K562 (cell line): ENCODE results near the gene B9D2. TPM values are rescaled to one million over a fixed set of nuclear protein-coding genes. Genes with fewer than 3 reads are reported as not detected.

Experiments
- ATAC-seq: fragments of 200-7000 bp; cut with Tn5 transposase; 3 replicates; pipeline ENCODE4 v1.9.1; 2020; ENCODE audit warnings: moderate library complexity
- BruUV-seq: library from RNA; stranded (reverse); fragments of 400-500 nt; replicated peaks from 2 replicates; lab custom pipeline; 2021; lab: Mats Ljungman, UMichigan
- CTCF ChIA-PET: fragments of 300-600 bp; formaldehyde crosslinking; extraction: SDS; loops from one replicate; lab custom pipeline; 2021; ENCODE audit warnings: low intra/inter-chr PET ratio; lab: Yijun Ruan, JAX
- POLR2A ChIA-PET: fragments of 300-600, 350-650 bp; sonication (Branson Sonifier 250); formaldehyde crosslinking; extraction: SDS; loops from one replicate; lab custom pipeline; 2021; ENCODE audit warnings: antibody characterized with exemption, inconsistent platforms; lab: Yijun Ruan, JAX
- DNase-seq, 4 experiments: peaks; one replicate each; pipeline versions ENCODE4 v3.0.0 to v3.0.0-alpha.2; 2011 to 2018; ENCODE audit warnings: low spot score in 3 of 4, mixed read lengths in 3 of 4; ENCODE audit errors: extremely low read depth in 1 of 4
- FAIRE-seq: peaks from 2 replicates; lab custom pipeline; 2011; peaks lifted over from hg19 to GRCh38; lab: Jason Lieb, UNC
- H2AFZ ChIP-seq: 2 replicates; pipeline ENCODE4 v1.6.0; 2011; ENCODE audit warnings: low read depth, low read length, control low read depth, inconsistent platforms
- H3K27ac ChIP-seq: fragments of 200-600 bp; 3 replicates; pipeline ENCODE4 v1.8.0; 2011; ENCODE audit warnings: low read depth, mild to moderate bottlenecking, control low read depth, inconsistent platforms, low read length, moderate library complexity, mixed read lengths; ENCODE audit errors: extremely low read depth
- H3K27me3 ChIP-seq, 2 experiments: fragments of 300-600 bp in 1 of 2; 2 replicates in 1 of 2; 3 replicates in 1 of 2; pipeline versions ENCODE4 v1.6.0 to v1.8.0; 2011; ENCODE audit warnings: inconsistent platforms in 2 of 2, low read length in 2 of 2, mild to moderate bottlenecking in 1 of 2, mixed read lengths in 1 of 2, moderate library complexity in 1 of 2; ENCODE audit not compliant: control insufficient read depth in 2 of 2, insufficient read depth in 2 of 2
- H3K36me3 ChIP-seq: fragments of 300-600 bp; 3 replicates; pipeline ENCODE4 v1.8.0; 2011; ENCODE audit warnings: mild to moderate bottlenecking, low read length, inconsistent platforms; ENCODE audit not compliant: control insufficient read depth, insufficient read depth
- H3K4me1 ChIP-seq, 2 experiments: fragments of 200-600 bp in 1 of 2; replicated peaks in 1 of 2; 2 replicates in 1 of 2; 3 replicates in 1 of 2; pipeline versions ENCODE4 v1.5.1 to v1.8.0; 2011; ENCODE audit warnings: inconsistent platforms in 2 of 2, low read length in 2 of 2, mild to moderate bottlenecking in 1 of 2, mixed read lengths in 1 of 2, moderate library complexity in 1 of 2; ENCODE audit not compliant: control insufficient read depth in 2 of 2, insufficient read depth in 2 of 2
- H3K4me2 ChIP-seq: 2 replicates; pipeline ENCODE4 v1.6.1; 2011; ENCODE audit warnings: low read length, control low read depth, inconsistent platforms, mixed read lengths; ENCODE audit not compliant: insufficient read depth
- H3K4me3 ChIP-seq: fragments of 200-600 bp; sonication (generic), shearing (Covaris generic); 2 replicates; pipeline ENCODE4 v1.5.1; 2016; ENCODE audit warnings: control low read depth, inconsistent platforms
- H3K79me2 ChIP-seq: fragments of 200-600 bp; 3 replicates; pipeline ENCODE4 v1.8.0; 2011; ENCODE audit warnings: low read length, inconsistent platforms; ENCODE audit not compliant: control insufficient read depth, insufficient read depth
- H3K9ac ChIP-seq, 2 experiments: 2 replicates each; pipeline versions ENCODE4 v1.6.0 to v1.6.1; 2011; ENCODE audit warnings: low read depth in 2 of 2, low read length in 2 of 2, control low read depth in 1 of 2, inconsistent platforms in 1 of 2, mild to moderate bottlenecking in 1 of 2, mixed read lengths in 1 of 2; ENCODE audit not compliant: insufficient read depth in 1 of 2
- H3K9me1 ChIP-seq: one replicate; pipeline ENCODE4 v1.6.0; 2011; ENCODE audit warnings: inconsistent platforms, mild to moderate bottlenecking, low read length, moderate library complexity; ENCODE audit not compliant: control insufficient read depth, insufficient read depth
- H3K9me3 ChIP-seq: replicated peaks from 2 replicates; pipeline ENCODE4 v1.5.1; 2011; ENCODE audit warnings: low read depth, low read length, inconsistent platforms; ENCODE audit not compliant: control insufficient read depth, insufficient read depth
- H4K20me1 ChIP-seq: replicated peaks from 2 replicates; pipeline ENCODE4 v1.6.1; 2011; ENCODE audit warnings: low read length, inconsistent platforms, mixed read lengths; ENCODE audit not compliant: control insufficient read depth, insufficient read depth
- SAFB2 ChIP-seq: fragments of 200-400 bp; formaldehyde crosslinking; IDR thresholded peaks from 2 replicates; pipeline ENCODE4 v1.6.1; 2018; ENCODE audit warnings: borderline replicate concordance, low read length, low read depth, moderate library complexity; ENCODE audit not compliant: severe bottlenecking
- TAL1 ChIP-seq: fragments of 450-650 bp; IDR thresholded peaks from 2 replicates; pipeline ENCODE4 v1.6.1; 2016; ENCODE audit warnings: mild to moderate bottlenecking
- ZNF23 ChIP-seq: fragments of 250-450 bp; sonication (Bioruptor Pico); IDR thresholded peaks from 2 replicates; pipeline ENCODE4 v1.4.0; 2020; ENCODE audit warnings: mild to moderate bottlenecking
- WGBS: fragments of 100-300 bp; shearing (Covaris generic); methylation state at CpG from one replicate; pipeline ENCODE4 v1.1.6; 2016; ENCODE audit warnings: low coverage, mixed read lengths; ENCODE audit not compliant: insufficient coverage; ENCODE audit errors: missing lambda C conversion rate; 5-methylcytosine and 5-hydroxymethylcytosine counted together
- in situ Hi-C: fragments of 300-500 bp; cut with MboI; formaldehyde crosslinking; loops from 4 replicates; pipeline ENCODE4 v1.15.0; 2018; ENCODE audit warnings: inconsistent platforms, mixed read lengths
- intact Hi-C: fragments of 100-400 bp; cut with micrococcal nuclease; formaldehyde crosslinking; loops from 2 replicates; pipeline ENCODE4 v1.14.2; 2022
- polyA plus RNA-seq, 8 experiments: library from polyadenylated mRNA; depleted of rRNA in 4 of 8; stranded (reverse) in 5 of 8; unstranded in 3 of 8; fragments of >200 nt; fragmentation: Nextera tagmentation in 2 of 8; fragmentation: Illumina TruSeq in 1 of 8; extraction: Ambion mirVana in 2 of 8; extraction: Trizol in 1 of 8; gene quantifications; 2 replicates each; pipeline versions ENCODE4 v1.2.1 to v1.2.3, GENCODE V29; 2011 to 2014; ENCODE audit warnings: inconsistent platforms in 1 of 8, missing spikeins in 1 of 8
- total RNA-seq, 7 experiments: library from RNA; depleted of rRNA in 6 of 7; stranded (reverse); fragments of >200 nt in 6 of 7; fragmentation: Illumina TruSeq in 2 of 7; extraction: Trizol in 2 of 7; gene quantifications; 2 replicates each; pipeline versions ENCODE4 v1.2.1 to v1.2.3, GENCODE V29; 2011 to 2021; ENCODE audit warnings: low replicate concordance in 1 of 7
- TF ChIP-seq, protein P1 (sequence below), 2 experiments: fragments of 450-650 bp in 1 of 2; sonication (generic) in 1 of 2; formaldehyde crosslinking; conservative IDR thresholded peaks; 2 replicates each; pipeline versions ENCODE4 v1.4.0 to v1.8.1; 2020 to 2022; ENCODE audit warnings: mild to moderate bottlenecking in 1 of 2, missing genetic modification reagents in 1 of 2
- TF ChIP-seq, protein P2 (sequence below): fragments of 250-450 bp; sonication (Bioruptor Pico); IDR thresholded peaks from 2 replicates; pipeline ENCODE4 v1.4.0; 2020
- TF ChIP-seq, protein P3 (sequence below): fragments of 450-650 bp; conservative IDR thresholded peaks from 2 replicates; pipeline ENCODE4 v1.6.1; 2016; ENCODE audit warnings: missing genetic modification characterization, low read depth, mild to moderate bottlenecking, missing compliant biosample characterization, moderate library complexity
- TF ChIP-seq, protein P4 (sequence below): fragments of 250-450 bp; sonication (Bioruptor Pico); IDR thresholded peaks from 2 replicates; pipeline ENCODE4 v1.5.0; 2020; ENCODE audit warnings: mild to moderate bottlenecking, borderline replicate concordance
- TF ChIP-seq, protein P5 (sequence below): fragments of 250-450 bp; sonication (Bioruptor Pico); IDR thresholded peaks from 2 replicates; pipeline ENCODE4 v1.8.0; 2021; ENCODE audit warnings: moderate library complexity, mild to moderate bottlenecking, inconsistent platforms

The B9D2 gene
- total and polyA plus RNA-seq, 9 of the 15 experiments (the other 6 are each of a cell fraction or from before 2014, with no cell fraction given): 0.83 to 6.9 (median 2.8) TPM

DNA sequence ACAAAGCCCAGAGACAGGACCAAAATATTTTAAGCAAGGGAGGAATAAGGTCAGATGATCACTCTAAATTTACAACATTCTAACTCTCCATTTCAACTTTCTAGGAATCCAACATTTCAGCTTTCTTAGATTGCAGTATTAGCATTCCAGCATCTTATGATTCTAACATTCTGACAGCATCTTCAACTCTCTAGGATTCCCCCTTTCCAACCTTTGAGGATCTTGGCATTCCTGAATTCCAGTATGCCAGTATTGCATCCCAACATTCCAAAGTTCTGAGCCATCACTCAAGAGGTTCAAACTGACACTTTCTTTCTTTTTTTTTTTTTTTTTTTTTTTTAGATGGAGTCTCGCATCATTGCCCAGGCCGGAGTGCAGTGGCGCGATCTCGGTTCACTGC, 24.0 kb downstream of the B9D2 start:
- ChIA-PET POLR2A (interaction anchor here (0.6 to 1.8 kb wide), 3 partner anchors 15 to 81 kb away, joined by 3 to 4 read pairs (median 3); no protein-coding TSS in a partner anchor), CTCF (no interaction called here)
- H3K9me1 ChIP-seq: no peaks in the 10 kb centered on the region
- H3K79me2 ChIP-seq: peaks cover 14% of the 10 kb centered on the region
- FAIRE-seq (no peak), ATAC-seq (no peak), DNase-seq (no peak)
- peaks cover 84% of the 10 kb centered on the region for H3K36me3 ChIP-seq
- peaks cover 0 to 3% of the 10 kb centered on the region in 2 experiments; a peak in 1 of 5 replicates for H3K4me1 ChIP-seq
- in situ Hi-C loops (no loop called here), intact Hi-C loops (no loop called here)
- H3K27me3 ChIP-seq: no peaks in the 10 kb centered on the region
- no peak overlapping the region for H3K4me2 ChIP-seq
- H4K20me1 ChIP-seq: no peaks in the 10 kb centered on the region
- BruUV-seq: TSS peak; percentile 63
- no peak overlapping the region for H2AFZ ChIP-seq
- no CpG with 5 or more reads among the region's 5 CpGs for WGBS
- no peak overlapping the region for H3K4me3 ChIP-seq
- H3K9ac ChIP-seq: no peak overlapping the region
- no peaks in the 10 kb centered on the region for H3K9me3 ChIP-seq
- no peak overlapping the region for H3K27ac ChIP-seq
- TF ChIP-seq, protein P1, sequence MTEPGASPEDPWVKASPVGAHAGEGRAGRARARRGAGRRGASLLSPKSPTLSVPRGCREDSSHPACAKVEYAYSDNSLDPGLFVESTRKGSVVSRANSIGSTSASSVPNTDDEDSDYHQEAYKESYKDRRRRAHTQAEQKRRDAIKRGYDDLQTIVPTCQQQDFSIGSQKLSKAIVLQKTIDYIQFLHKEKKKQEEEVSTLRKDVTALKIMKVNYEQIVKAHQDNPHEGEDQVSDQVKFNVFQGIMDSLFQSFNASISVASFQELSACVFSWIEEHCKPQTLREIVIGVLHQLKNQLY (CRISPR knock-in tag; conservative IDR thresholded peaks at IDR 0.05): no peak
- TF ChIP-seq SAFB2 (no peak), ZNF23 (no peak), TAL1 (no peak)
- TF ChIP-seq, protein P2, sequence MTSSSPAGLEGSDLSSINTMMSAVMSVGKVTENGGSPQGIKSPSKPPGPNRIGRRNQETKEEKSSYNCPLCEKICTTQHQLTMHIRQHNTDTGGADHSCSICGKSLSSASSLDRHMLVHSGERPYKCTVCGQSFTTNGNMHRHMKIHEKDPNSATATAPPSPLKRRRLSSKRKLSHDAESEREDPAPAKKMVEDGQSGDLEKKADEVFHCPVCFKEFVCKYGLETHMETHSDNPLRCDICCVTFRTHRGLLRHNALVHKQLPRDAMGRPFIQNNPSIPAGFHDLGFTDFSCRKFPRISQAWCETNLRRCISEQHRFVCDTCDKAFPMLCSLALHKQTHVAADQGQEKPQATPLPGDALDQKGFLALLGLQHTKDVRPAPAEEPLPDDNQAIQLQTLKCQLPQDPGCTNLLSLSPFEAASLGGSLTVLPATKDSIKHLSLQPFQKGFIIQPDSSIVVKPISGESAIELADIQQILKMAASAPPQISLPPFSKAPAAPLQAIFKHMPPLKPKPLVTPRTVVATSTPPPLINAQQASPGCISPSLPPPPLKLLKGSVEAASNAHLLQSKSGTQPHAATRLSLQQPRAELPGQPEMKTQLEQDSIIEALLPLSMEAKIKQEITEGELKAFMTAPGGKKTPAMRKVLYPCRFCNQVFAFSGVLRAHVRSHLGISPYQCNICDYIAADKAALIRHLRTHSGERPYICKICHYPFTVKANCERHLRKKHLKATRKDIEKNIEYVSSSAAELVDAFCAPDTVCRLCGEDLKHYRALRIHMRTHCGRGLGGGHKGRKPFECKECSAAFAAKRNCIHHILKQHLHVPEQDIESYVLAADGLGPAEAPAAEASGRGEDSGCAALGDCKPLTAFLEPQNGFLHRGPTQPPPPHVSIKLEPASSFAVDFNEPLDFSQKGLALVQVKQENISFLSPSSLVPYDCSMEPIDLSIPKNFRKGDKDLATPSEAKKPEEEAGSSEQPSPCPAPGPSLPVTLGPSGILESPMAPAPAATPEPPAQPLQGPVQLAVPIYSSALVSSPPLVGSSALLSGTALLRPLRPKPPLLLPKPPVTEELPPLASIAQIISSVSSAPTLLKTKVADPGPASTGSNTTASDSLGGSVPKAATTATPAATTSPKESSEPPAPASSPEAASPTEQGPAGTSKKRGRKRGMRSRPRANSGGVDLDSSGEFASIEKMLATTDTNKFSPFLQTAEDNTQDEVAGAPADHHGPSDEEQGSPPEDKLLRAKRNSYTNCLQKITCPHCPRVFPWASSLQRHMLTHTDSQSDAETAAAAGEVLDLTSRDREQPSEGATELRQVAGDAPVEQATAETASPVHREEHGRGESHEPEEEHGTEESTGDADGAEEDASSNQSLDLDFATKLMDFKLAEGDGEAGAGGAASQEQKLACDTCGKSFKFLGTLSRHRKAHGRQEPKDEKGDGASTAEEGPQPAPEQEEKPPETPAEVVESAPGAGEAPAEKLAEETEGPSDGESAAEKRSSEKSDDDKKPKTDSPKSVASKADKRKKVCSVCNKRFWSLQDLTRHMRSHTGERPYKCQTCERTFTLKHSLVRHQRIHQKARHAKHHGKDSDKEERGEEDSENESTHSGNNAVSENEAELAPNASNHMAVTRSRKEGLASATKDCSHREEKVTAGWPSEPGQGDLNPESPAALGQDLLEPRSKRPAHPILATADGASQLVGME (CRISPR knock-in tag): no peak
- TF ChIP-seq, protein P3, sequence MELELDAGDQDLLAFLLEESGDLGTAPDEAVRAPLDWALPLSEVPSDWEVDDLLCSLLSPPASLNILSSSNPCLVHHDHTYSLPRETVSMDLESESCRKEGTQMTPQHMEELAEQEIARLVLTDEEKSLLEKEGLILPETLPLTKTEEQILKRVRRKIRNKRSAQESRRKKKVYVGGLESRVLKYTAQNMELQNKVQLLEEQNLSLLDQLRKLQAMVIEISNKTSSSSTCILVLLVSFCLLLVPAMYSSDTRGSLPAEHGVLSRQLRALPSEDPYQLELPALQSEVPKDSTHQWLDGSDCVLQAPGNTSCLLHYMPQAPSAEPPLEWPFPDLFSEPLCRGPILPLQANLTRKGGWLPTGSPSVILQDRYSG: no peak
- TF ChIP-seq, protein P4, sequence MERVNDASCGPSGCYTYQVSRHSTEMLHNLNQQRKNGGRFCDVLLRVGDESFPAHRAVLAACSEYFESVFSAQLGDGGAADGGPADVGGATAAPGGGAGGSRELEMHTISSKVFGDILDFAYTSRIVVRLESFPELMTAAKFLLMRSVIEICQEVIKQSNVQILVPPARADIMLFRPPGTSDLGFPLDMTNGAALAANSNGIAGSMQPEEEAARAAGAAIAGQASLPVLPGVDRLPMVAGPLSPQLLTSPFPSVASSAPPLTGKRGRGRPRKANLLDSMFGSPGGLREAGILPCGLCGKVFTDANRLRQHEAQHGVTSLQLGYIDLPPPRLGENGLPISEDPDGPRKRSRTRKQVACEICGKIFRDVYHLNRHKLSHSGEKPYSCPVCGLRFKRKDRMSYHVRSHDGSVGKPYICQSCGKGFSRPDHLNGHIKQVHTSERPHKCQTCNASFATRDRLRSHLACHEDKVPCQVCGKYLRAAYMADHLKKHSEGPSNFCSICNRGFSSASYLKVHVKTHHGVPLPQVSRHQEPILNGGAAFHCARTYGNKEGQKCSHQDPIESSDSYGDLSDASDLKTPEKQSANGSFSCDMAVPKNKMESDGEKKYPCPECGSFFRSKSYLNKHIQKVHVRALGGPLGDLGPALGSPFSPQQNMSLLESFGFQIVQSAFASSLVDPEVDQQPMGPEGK (CRISPR knock-in tag): no peak
- TF ChIP-seq, protein P5, sequence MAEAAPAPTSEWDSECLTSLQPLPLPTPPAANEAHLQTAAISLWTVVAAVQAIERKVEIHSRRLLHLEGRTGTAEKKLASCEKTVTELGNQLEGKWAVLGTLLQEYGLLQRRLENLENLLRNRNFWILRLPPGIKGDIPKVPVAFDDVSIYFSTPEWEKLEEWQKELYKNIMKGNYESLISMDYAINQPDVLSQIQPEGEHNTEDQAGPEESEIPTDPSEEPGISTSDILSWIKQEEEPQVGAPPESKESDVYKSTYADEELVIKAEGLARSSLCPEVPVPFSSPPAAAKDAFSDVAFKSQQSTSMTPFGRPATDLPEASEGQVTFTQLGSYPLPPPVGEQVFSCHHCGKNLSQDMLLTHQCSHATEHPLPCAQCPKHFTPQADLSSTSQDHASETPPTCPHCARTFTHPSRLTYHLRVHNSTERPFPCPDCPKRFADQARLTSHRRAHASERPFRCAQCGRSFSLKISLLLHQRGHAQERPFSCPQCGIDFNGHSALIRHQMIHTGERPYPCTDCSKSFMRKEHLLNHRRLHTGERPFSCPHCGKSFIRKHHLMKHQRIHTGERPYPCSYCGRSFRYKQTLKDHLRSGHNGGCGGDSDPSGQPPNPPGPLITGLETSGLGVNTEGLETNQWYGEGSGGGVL (CRISPR knock-in tag): no peak
